Sigmoid colon (tissue), 7 donors: Measurements from ENCODE around the gene SMAD3. TPM values are rescaled to one million over a fixed set of nuclear protein-coding genes. Genes with fewer than 3 reads are reported as not detected.

Source experiments
- DNase-seq: peaks from one replicate; pipeline ENCODE4 v3.0.0-alpha.2; 2019
- H3K27ac ChIP-seq, 4 donors: fragments of 200-600 bp; sonication (generic); one replicate each; pipeline ENCODE4 v1.5.1; 2016 to 2019; ENCODE audit warnings: mild to moderate bottlenecking in 1 of 4
- H3K27me3 ChIP-seq, 3 donors: fragments of 200-600 bp; sonication (generic); one replicate each; pipeline ENCODE4 v1.5.1; 2019; ENCODE audit warnings: mild to moderate bottlenecking in 1 of 3
- H3K36me3 ChIP-seq, 4 donors: fragments of 200-600 bp; sonication (generic); one replicate each; pipeline ENCODE4 v1.5.1; 2016 to 2019
- H3K4me1 ChIP-seq, 4 donors: fragments of 200-600 bp; sonication (generic); one replicate each; pipeline ENCODE4 v1.5.1; 2017 to 2019
- H3K4me3 ChIP-seq, 4 donors: fragments of 200-600 bp; sonication (generic); one replicate each; pipeline ENCODE4 v1.5.1; 2017 to 2019; ENCODE audit warnings: mild to moderate bottlenecking in 2 of 4, moderate library complexity in 1 of 4
- H3K9me3 ChIP-seq, 4 donors: fragments of 200-600 bp in 3 of 4; sonication (generic) in 3 of 4; one replicate each; pipeline versions ENCODE4 v1.5.1 to v1.6.1; 2013 to 2019
- EP300 ChIP-seq, 4 donors: sonication (generic); formaldehyde crosslinking; IDR thresholded peaks; one replicate each; pipeline ENCODE4 v1.6.1; 2017; ENCODE audit warnings: antibody characterized with exemption in 4 of 4
- POLR2A ChIP-seq, 2 donors: fragments of 450-650 bp; IDR thresholded peaks; one replicate each; pipeline ENCODE4 v1.6.1; 2016; ENCODE audit warnings: antibody characterized with exemption in 2 of 2, mild to moderate bottlenecking in 2 of 2, moderate library complexity in 2 of 2
- POLR2AphosphoS5 ChIP-seq, 4 donors: sonication (generic); formaldehyde crosslinking; IDR thresholded peaks; one replicate each; pipeline ENCODE4 v1.6.1; 2017; ENCODE audit warnings: antibody characterized with exemption in 4 of 4
- WGBS, 2 donors: extraction: QIAGEN DNeasy Blood & Tissue Kit; methylation state at CpG; one replicate each; pipeline ENCODE4 v1.1.7; 2013; 5-methylcytosine and 5-hydroxymethylcytosine counted together
- intact Hi-C: fragments of 100-400 bp; cut with DNase I; formaldehyde crosslinking; loops from one replicate; pipeline ENCODE4 v1.15.1; 2023
- polyA plus RNA-seq, 3 donors: library from polyadenylated mRNA; stranded (reverse); fragments of 200-250 nt; gene quantifications; one replicate each; pipeline ENCODE4 v1.2.3, GENCODE V29; 2013
- total RNA-seq, 4 donors: library from RNA; depleted of rRNA; stranded (reverse); fragments of >200 nt; gene quantifications; one replicate each; pipeline ENCODE4 v1.1.0, GENCODE V29; 2016
- TF ChIP-seq, protein P1 (sequence below), 4 experiments: fragments of 450-650 bp in 3 of 4; fragments of 200-600 bp in 1 of 4; IDR thresholded peaks; one replicate each; pipeline ENCODE4 v1.5.1; 2016 to 2019; ENCODE audit warnings: antibody characterized with exemption in 4 of 4, mild to moderate bottlenecking in 3 of 4, moderate library complexity in 2 of 4
- donor health status: healthy with polysubstance abuse.
- donor health status: Bipolar disorder and iron deficiency.
- donor health status: healthy.

SMAD3 gene
- total and polyA plus RNA-seq, 7 donors: 12.5 to 28.2 (median 18.4) TPM

DNA sequence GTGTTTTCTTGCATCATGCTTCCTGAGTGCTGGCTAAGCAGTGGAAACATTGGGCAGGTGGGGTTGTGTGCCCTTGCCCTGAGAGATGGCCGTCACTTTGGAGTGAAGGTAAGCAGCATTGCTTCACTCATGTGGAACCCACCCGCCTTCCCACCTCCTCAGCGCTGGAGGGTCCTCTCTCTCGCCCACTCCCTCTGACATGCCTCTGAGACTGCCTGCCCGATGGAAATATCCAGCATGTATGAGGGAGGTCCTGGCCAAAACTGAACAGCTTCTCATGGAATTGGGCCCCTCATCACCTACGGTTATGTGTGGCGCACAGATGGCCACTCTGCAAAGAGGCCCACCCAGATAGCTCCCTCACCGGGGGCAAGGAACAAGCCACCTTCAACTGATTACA, 48.6 kb downstream of the SMAD3 start:
- no peak overlapping the region for H3K4me3 ChIP-seq
- WGBS, 2 donors: 90 to 97% methylated on average over 8 of the region's 8 CpGs
- no peaks in the 10 kb centered on the region for H3K27me3 ChIP-seq
- no peaks in the 10 kb centered on the region for H3K9me3 ChIP-seq
- TF ChIP-seq, protein P1, sequence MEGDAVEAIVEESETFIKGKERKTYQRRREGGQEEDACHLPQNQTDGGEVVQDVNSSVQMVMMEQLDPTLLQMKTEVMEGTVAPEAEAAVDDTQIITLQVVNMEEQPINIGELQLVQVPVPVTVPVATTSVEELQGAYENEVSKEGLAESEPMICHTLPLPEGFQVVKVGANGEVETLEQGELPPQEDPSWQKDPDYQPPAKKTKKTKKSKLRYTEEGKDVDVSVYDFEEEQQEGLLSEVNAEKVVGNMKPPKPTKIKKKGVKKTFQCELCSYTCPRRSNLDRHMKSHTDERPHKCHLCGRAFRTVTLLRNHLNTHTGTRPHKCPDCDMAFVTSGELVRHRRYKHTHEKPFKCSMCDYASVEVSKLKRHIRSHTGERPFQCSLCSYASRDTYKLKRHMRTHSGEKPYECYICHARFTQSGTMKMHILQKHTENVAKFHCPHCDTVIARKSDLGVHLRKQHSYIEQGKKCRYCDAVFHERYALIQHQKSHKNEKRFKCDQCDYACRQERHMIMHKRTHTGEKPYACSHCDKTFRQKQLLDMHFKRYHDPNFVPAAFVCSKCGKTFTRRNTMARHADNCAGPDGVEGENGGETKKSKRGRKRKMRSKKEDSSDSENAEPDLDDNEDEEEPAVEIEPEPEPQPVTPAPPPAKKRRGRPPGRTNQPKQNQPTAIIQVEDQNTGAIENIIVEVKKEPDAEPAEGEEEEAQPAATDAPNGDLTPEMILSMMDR (IDR thresholded peaks at IDR 0.05): no peak
- TF ChIP-seq POLR2AphosphoS5 (IDR thresholded peaks at IDR 0.05) (no peak), EP300 (IDR thresholded peaks at IDR 0.05) (no peak), POLR2A (IDR thresholded peaks at IDR 0.05) (no peak)
- peaks cover 0 to 60% (median 48%) of the 10 kb centered on the region in 4 donors for H3K4me1 ChIP-seq
- H3K36me3 ChIP-seq: no peaks in the 10 kb centered on the region
- H3K27ac ChIP-seq: no peak overlapping the region
- no peak for DNase-seq
- intact Hi-C loops: no loop called here

DNA sequence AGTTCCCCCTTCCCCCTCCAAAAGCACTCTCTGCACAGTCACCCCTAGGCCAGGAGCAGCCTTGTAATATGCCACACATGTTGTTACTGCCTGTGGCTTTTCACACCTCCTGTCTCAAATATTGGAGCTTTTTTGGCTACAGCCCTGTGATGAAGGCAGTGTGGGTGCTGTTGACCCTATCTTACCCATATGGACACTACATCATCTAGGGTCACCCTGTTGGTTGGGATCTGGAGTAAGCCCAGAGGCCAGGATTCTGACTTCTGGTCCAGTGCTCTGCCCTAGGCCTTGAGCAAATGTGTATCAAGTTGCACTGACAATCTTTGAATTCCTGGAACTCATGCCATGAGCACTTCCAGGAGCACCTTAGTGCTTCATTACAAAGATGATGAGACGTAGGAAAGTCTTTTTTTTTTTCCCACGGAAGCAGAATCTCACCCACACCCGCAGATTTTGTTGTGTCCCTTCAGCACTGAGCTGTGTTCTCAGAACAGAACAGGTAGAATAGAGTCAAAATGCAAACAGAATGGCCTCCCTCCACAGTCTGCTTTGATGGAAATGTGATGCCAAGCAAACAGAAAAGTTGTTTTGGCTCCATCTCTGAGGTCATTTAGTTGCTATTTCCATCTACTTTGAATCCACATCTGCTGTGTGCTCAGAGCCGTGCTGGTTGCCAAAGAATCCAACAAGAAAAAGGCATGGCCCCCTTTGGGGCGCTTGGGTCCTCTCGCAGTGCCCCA, 49.6 kb downstream of the SMAD3 start:
- H3K27me3 ChIP-seq: no peaks in the 10 kb centered on the region
- H3K36me3 ChIP-seq: no peaks in the 10 kb centered on the region
- H3K9me3 ChIP-seq: no peaks in the 10 kb centered on the region
- H3K4me1 ChIP-seq: peaks cover 0 to 60% (median 43%) of the 10 kb centered on the region in 4 donors
- no peak overlapping the region for H3K4me3 ChIP-seq
- 82% methylated on average over 6 of the region's 6 CpGs for WGBS, 2 donors
- no peak for DNase-seq
- intact Hi-C loops: no loop called here
- H3K27ac ChIP-seq: peak overlapping the region in 2 of 4 donors; percentile 6 to 20
- TF ChIP-seq EP300 (IDR thresholded peaks at IDR 0.05): no peak
- TF ChIP-seq, protein P1 (IDR thresholded peaks at IDR 0.05): no peak
- TF ChIP-seq POLR2A (IDR thresholded peaks at IDR 0.05): no peak
- no peak for TF ChIP-seq POLR2AphosphoS5 (IDR thresholded peaks at IDR 0.05)

DNA sequence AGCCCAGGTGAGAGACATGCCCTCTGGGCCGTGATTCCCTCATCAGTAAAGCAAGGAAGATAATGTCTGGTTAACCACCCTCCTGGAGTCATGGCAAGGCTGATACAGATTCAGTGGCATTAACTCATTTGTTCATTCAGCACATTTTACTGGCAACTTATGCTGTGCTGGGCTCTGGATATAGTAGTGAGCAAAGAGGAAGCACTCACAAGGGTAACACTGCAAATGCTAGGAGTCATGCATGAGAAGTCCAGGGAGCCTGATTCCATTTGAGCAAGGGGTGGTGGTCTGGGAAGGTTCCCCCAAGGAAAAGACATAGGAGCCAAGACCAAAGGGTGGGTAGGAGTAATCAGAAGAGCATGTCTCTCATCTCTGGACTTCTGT, 50.2 kb downstream of the SMAD3 start:
- Histone ChIP-seq H3K27me3 (no peaks in the 10 kb centered on the region), H3K4me3 (no peak overlapping the region), H3K9me3 (no peaks in the 10 kb centered on the region), H3K36me3 (no peaks in the 10 kb centered on the region), H3K27ac (peak overlapping the region in 2 of 4 donors; percentile 6 to 20), H3K4me1 (peaks cover 0 to 60% (median 44%) of the 10 kb centered on the region in 4 donors)
- 85 to 88% methylated on average over 1 of the region's 1 CpG for WGBS, 2 donors
- DNase-seq: no peak
- TF ChIP-seq POLR2A (IDR thresholded peaks at IDR 0.05) (no peak), POLR2AphosphoS5 (IDR thresholded peaks at IDR 0.05) (no peak), EP300 (IDR thresholded peaks at IDR 0.05) (no peak)
- TF ChIP-seq, protein P1 (IDR thresholded peaks at IDR 0.05): no peak
- intact Hi-C loops: no loop called here

DNA sequence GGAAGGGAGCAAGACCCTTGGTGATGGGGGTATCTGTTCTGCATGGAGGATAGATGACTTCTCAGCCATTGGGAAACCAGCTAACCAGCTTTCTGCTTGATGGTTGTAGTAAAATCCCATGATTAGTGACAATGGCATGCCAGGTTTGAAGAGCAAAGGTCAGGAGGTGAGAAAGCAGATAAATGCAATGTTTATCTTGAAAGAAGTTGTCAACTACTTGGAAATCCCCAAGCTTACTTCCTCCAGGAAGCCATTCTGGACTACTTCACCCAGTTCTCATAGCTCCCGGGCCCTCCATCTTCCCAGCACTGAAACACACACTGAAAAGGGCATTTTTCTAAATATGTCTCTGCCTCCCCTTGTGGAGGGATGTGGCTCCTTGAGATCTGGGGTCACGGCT, 51.3 kb downstream of the SMAD3 start:
- Histone ChIP-seq H3K9me3 (no peaks in the 10 kb centered on the region), H3K27ac (peak overlapping the region in 2 of 4 donors; percentile 22 to 38)
- 48 to 55% methylated on average over 2 of the region's 2 CpGs for WGBS, 2 donors

More for the DNA sequence above, 51.3 kb downstream of the SMAD3 start:
- intact Hi-C loops: no loop called here
- Histone ChIP-seq H3K4me1 (peaks cover 0 to 68% (median 56%) of the 10 kb centered on the region in 4 donors), H3K4me3 (no peak overlapping the region), H3K27me3 (no peaks in the 10 kb centered on the region), H3K36me3 (no peaks in the 10 kb centered on the region)
- TF ChIP-seq POLR2A (IDR thresholded peaks at IDR 0.05): no peak
- TF ChIP-seq EP300 (IDR thresholded peaks at IDR 0.05): no peak
- no peak for TF ChIP-seq POLR2AphosphoS5 (IDR thresholded peaks at IDR 0.05)
- TF ChIP-seq, protein P1 (IDR thresholded peaks at IDR 0.05): no peak
- DNase-seq: no peak
